ENCODE data around the gene PUM1.
"Not testable (repeated sequence)": the region's sequence is repeated elsewhere in the genome, so short reads cannot be mapped to it uniquely, and the experiment has no call there.

Gene PUM1

DNA sequence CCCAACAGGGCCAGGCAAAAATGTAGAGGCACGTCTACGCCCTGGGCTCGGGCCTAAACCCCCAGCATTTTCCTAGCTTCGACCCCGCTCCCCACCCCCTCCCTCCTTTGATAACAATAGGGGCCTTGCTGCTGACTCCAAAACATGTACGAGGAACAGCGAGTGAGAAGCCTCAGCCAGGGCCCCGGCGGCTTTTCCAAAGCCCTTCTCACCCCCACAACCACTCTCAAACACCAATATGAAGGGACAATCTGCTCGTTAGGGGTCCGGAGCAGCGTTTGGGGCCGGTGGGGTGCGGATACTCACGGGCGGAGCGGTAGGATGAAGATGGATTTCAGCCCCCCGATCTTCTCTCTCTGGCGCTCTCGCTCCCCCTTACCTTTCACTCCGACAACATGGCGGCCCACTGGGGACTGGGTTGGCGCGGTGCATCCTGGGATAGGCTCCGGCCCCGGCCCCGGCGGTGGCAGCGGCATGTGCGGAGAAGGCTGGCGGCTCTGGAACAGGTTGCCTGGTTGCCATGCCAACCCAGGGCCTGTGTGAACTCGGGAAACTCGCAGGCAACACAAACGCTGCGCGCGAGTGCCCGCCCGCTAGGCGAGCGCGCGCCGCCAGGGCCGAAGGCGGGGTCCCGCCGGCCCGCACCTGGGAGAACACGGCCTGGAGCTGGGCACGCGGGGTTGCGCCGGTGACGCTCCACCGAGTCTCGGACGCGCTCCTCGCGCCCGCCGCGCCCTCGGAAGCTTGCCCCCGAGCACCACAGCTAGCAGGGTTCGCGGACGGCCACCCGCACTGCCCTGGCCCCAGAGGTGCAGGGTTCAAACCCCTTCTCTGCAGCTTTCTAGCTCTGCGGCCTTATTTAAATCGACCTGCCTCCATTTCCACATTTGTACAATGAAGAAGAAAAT lies at the start of gene PUM1:
Gene PUM1, minus strand, starts transcription at position 408 of the 908 bp plus-strand sequence. CDS start 6,151 bp downstream, outside the sequence.
- peak; percentile 85 for DNase-seq

- DNase-seq: no peak
These were observed 46.9 kb upstream of the PUM1 start for GRCh38 chr1:31112266-31112935.

GRCh38 chr1:31111290-31111951 lies 45.9 kb upstream of the PUM1 start:
- no peak for DNase-seq

DNA sequence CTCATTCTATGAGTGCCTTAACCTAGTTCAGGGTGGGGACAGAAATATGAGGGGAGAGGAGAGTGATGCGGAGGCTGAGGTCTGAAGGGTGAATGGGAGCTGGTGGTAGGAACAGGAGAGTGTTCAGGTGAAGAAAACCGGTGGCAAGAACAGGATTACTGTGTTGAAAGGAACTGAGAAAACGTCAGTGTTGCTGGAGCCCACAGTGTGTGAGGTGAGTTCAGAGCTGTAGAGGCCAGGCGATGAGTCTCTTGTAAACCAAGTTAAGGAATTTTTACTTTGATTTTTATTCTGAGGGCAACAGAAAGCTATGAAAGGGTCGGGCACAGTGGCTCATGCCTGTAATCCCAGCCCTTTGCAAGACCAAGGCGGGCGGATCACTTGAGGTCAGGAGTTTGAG lies 45.3 kb upstream of the PUM1 start:
- DNase-seq: no peak

DNA sequence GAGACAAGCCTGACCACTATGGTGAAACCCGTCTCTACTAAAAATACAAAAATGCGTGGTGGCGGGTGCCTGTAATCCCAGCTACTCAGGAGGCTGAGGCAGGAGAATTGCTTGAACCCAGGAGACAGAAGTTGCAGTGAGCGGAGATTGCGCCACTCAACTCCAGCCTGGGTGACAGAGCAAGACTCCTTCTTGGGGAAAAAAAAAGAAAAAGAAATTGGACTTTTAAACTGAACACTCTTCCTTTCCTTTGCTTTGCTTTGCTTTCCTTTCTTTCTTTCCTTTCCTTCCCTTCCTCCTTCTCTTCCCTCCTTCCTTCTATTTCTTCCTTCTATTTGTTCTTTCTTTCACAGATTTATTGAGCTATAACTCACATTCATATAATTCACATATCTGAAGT lies 43.3 kb upstream of the PUM1 start:
- no peak for DNase-seq

DNA sequence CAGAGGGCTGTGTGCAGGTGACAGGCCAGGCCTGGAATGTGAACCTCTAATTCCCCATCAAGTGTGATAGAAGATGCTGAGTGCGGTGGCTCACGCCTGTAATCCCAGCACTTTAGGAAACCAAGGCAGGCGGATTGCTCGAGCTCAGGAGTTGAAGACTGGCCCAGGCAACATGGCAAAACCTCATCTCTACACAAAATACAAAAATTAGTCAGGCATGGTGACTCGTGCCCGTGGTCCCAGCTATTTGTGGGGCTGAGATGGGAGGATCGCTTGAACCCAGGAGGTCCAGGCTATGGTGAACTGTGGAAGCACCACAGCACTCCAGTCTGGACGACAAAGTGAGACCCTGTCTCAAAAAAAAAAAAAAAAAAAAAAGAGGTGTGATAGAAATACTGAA lies 40.1 kb upstream of the PUM1 start:
- DNase-seq: no peak

GRCh38 chr1:31102501-31102950 lies 37.0 kb upstream of the PUM1 start:
- no peak for DNase-seq

- no peak for DNase-seq
These were observed 35.6 kb upstream of the PUM1 start for GRCh38 chr1:31101147-31101502.

DNA sequence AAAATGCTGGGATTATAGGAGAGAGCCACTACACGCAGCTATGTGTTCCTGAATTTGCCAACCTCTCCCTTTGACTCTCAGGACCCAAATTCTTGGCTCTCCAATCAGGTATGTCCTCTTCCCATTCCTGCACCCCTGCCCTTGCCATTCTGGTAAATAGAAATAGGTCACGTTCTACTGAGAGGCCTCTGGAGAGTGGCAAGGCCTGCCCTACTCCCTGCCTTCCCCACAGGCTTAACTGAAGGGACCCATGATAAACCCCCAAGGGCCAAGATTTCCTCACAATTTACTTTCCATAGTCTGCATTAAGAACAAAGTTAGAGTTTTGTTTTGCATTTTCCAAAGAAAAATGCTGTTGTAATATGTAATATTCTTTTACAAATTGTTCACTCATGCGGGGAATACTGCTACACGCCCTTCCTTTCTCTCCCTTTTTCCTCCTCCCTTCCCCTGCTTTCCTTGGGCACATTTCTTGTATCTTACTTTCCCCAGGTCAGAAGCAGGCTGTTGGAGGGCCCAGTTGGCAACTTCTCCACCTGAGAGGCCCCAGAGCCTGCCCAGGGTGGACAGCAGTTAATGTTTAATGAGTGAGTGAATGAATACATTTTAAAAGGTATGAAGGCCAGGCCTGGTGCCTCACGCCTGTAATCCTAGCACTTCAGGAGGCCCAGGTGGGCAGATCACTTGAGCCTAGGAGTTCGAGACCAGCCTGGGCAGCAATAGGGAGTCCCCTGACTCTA lies 33.9 kb upstream of the PUM1 start:
- no peak for DNase-seq

DNA sequence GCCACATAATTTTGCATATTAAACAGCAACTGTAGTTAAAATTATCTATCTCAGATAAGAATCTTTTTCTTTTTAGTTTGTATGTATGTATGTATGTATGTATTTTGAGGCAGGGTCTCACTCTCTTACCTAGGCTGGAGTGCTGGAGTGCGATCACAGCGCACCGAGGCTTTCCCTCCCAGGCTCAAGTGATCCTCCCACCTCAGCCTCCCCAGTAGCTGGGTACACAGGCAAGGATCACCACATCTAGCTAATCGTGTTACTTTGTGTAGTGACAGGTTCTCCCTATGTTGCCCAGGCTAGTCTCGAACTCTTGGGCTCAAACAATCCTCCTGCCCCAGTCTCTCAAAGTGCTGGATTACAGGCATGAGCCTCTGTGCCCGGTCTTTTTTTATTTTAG lies 30.5 kb upstream of the PUM1 start:
- no peak for DNase-seq

GRCh38 chr1:31095298-31095981 lies 29.9 kb upstream of the PUM1 start:
- DNase-seq: no peak

DNA sequence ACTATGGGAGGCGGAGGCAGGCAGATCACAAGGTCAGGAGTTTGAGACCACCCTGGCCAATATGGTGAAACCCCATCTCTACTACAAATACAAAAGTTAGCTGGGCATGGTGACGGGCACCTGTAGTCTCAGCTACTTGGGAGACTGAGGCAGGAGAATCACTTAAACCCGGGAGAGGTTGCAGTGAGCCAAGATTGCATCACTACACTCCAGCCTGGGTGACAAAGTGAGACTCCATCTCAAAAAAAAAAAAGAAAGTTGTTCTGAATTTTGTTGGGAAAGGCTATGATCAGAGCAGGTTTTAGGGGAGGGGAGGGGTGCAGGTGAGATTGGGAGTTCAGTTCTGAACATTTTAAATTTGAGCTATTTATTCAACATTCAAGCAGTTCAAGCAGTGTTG lies 22.6 kb upstream of the PUM1 start:
- not testable (repeated sequence) for DNase-seq

- no peak for DNase-seq
These were observed 19.5 kb upstream of the PUM1 start for GRCh38 chr1:31084782-31085569.

DNA sequence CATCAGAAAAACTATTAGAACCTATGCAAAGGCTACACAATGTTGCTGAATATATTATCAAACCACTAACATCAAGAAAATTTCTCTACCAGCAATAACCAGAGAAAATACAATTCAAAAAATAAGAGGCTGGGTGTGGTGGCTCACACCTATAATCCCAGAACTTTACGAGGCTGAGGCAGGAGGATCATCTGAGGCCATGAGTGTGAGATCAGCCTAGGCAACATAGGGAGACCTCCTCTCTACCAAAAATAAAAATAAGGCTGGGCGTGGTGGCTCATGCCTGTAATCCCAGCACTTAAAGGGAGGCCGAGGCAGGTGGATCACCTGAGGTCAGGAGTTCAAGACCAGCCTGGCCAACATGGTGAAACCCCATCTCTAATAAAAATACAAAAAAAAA lies 16.9 kb upstream of the PUM1 start:
- DNase-seq: no peak

DNA sequence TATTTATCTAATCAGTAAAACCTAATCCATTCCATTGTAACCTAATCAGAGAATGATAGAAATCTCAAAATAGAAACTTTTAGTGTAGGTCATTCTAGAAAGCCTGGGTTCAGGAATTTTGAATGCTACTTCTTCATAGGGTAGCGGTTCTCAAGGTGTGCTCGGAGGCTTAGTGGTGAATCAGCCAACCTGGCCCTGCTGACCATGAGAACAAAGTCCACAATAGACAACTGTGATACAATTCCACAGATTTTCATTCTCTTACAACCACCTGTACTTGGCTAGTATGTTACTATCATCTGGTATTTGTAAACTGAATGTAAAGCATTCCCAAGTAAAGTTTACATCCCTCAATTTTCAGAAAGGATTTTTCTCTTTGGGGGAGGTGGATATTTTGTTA lies 7.5 kb upstream of the PUM1 start:
- no peak for DNase-seq

DNA sequence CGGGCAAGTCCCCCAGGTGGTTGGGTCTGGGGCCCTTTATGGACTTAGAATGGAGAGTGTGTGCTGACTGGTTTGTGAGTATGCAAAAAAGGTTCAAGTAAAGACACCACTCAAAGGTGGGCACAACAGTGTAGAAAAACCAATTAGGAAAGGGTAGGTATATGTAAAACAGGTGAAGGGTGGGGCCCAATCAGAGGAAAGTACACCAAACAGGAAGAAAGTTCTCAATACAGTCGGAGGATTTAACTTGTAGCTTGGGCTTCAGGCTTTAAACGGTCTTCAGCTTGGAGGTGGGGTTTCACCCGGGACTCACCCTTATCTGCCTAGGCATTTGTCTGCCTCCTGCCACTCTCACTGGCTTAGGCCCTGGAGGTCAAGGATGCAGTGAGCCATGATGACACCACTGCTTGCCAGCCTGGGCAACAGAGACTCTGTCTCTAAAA lies 6.8 kb upstream of the PUM1 start:
- DNase-seq: no peak

GRCh38 chr1:31069392-31069791 lies 3.9 kb upstream of the PUM1 start:
- no peak for DNase-seq

DNA sequence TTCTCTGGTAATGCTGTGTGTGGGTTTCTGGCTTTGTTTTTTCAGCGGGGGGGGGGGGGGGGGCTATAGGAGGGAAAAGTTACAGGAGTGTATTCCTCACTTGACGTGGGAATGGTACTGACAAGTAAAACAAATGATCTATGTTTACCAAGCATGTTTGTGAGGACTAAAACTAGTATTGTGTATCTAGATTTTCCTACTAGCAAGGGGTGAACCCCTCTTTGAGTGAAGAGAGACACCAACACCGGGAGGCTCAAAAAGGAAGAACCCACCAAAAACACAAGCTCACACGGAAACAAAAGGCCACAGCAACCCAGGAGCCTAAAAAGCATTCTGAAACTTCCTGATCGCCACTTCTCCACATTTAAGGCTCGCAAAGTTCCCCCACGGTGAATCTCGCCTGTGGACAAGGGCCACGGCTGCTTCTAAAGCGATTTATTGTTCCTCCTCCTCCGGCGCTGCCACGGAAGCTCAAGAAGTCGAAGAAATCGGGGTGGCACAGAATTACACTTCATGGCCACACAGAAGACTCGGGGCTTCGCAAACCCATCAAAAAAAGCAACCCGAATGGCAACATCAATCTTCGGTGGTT lies 703 bp downstream of the PUM1 start:
- no peak for DNase-seq

- DNase-seq: no peak
These were observed 1.3 kb downstream of the PUM1 start for GRCh38 chr1:31064111-31064717.

- no peak for DNase-seq
These were observed 1.9 kb downstream of the PUM1 start for GRCh38 chr1:31063631-31064030.
